ENCODE data around the gene CCNI2.

The CCNI2 gene

GRCh38 chr5:132777209-132778069 lies 30.2 kb downstream of the CCNI2 start, which contains the start of gene SEPTIN8:
SEPTIN8 (minus strand) TSS chr5:132777239; CDS start chr5:132777137, 102 bp downstream.
- no peaks in the 10 kb centered on the region for H3F3A ChIP-seq (ENCODE audit: low read depth)
- H3K4me3 ChIP-seq (ENCODE audit: low read length, poor library complexity, severe bottlenecking) = peak within 1 kb of the TSS; percentile 73
- H3K4me2 ChIP-seq (ENCODE audit: low read depth, low read length, poor library complexity, severe bottlenecking) = peak within 1 kb of the TSS; percentile 58
- no peaks in the 10 kb centered on the region for H3K9me3 ChIP-seq (ENCODE audit: insufficient read depth, low read depth, low read length)
- peak within 1 kb of the TSS; percentile 54 for H3K9ac ChIP-seq (ENCODE audit: low read depth, low read length, poor library complexity, severe bottlenecking)
- H3K79me2 ChIP-seq (ENCODE audit: insufficient read depth, low read length) = no peaks in the 10 kb centered on the region
- no peaks in the 10 kb centered on the region for H3K36me3 ChIP-seq (ENCODE audit: insufficient read depth, low read length)
- peak within 1 kb of the TSS; percentile 75; the same call in 1 of the 2 replicates for H2AFZ ChIP-seq (ENCODE audit: low read length)
- H4K20me1 ChIP-seq (ENCODE audit: insufficient read depth, low read length, poor library complexity, severe bottlenecking) = no peaks in the 10 kb centered on the region
- H3K9me2 ChIP-seq (replicated peaks; ENCODE audit: low read depth, low read length) = no peaks in the 10 kb centered on the region
- H3K4me1 ChIP-seq (ENCODE audit: insufficient read depth, low read length, poor library complexity, severe bottlenecking) = peaks cover 4% of the 10 kb centered on the region
- no peaks in the 10 kb centered on the region for H3K27me3 ChIP-seq (ENCODE audit: insufficient read depth, low read length, poor library complexity, severe bottlenecking)
- TF ChIP-seq EZH2phosphoT487 (IDR thresholded peaks at IDR 0.05; ENCODE audit: borderline replicate concordance) (no peak), CTCF (conservative IDR thresholded peaks at IDR 0.05; ENCODE audit: low read length) (no peak)

- no peak overlapping the region for H2AFZ ChIP-seq (ENCODE audit: low read length)
- no peak overlapping the region for H3K4me2 ChIP-seq (ENCODE audit: low read depth, low read length, poor library complexity, severe bottlenecking)
- H3K4me3 ChIP-seq (ENCODE audit: low read length, poor library complexity, severe bottlenecking) = no peak overlapping the region
- no peaks in the 10 kb centered on the region for H3K27me3 ChIP-seq (ENCODE audit: insufficient read depth, low read length, poor library complexity, severe bottlenecking)
- H4K20me1 ChIP-seq (ENCODE audit: insufficient read depth, low read length, poor library complexity, severe bottlenecking) = no peaks in the 10 kb centered on the region
- H3K9me2 ChIP-seq (replicated peaks; ENCODE audit: low read depth, low read length) = no peaks in the 10 kb centered on the region
- H3F3A ChIP-seq (ENCODE audit: low read depth) = no peaks in the 10 kb centered on the region
- H3K4me1 ChIP-seq (ENCODE audit: insufficient read depth, low read length, poor library complexity, severe bottlenecking) = peaks cover 4% of the 10 kb centered on the region
- no peaks in the 10 kb centered on the region for H3K36me3 ChIP-seq (ENCODE audit: insufficient read depth, low read length)
- H3K79me2 ChIP-seq (ENCODE audit: insufficient read depth, low read length) = no peaks in the 10 kb centered on the region
- H3K9me3 ChIP-seq (ENCODE audit: insufficient read depth, low read depth, low read length) = no peaks in the 10 kb centered on the region
- no peak for TF ChIP-seq EZH2phosphoT487 (IDR thresholded peaks at IDR 0.05; ENCODE audit: borderline replicate concordance)
- TF ChIP-seq CTCF (conservative IDR thresholded peaks at IDR 0.05; ENCODE audit: low read length) = no peak
- no peak overlapping the region for H3K9ac ChIP-seq (ENCODE audit: low read depth, low read length, poor library complexity, severe bottlenecking)
These were observed 30.9 kb downstream of the CCNI2 start for GRCh38 chr5:132778129-132778528.

GRCh38 chr5:132778856-132779255 lies 31.6 kb downstream of the CCNI2 start:
- H3K79me2 ChIP-seq (ENCODE audit: insufficient read depth, low read length) = no peaks in the 10 kb centered on the region
- no peaks in the 10 kb centered on the region for H4K20me1 ChIP-seq (ENCODE audit: insufficient read depth, low read length, poor library complexity, severe bottlenecking)
- H3K36me3 ChIP-seq (ENCODE audit: insufficient read depth, low read length) = no peaks in the 10 kb centered on the region
- no peak overlapping the region for H3K4me2 ChIP-seq (ENCODE audit: low read depth, low read length, poor library complexity, severe bottlenecking)
- H3K9me2 ChIP-seq (replicated peaks; ENCODE audit: low read depth, low read length) = no peaks in the 10 kb centered on the region
- no peak overlapping the region for H2AFZ ChIP-seq (ENCODE audit: low read length)
- H3K9ac ChIP-seq (ENCODE audit: low read depth, low read length, poor library complexity, severe bottlenecking) = no peak overlapping the region
- no peaks in the 10 kb centered on the region for H3K9me3 ChIP-seq (ENCODE audit: insufficient read depth, low read depth, low read length)
- peaks cover 4% of the 10 kb centered on the region for H3K4me1 ChIP-seq (ENCODE audit: insufficient read depth, low read length, poor library complexity, severe bottlenecking)
- H3K27me3 ChIP-seq (ENCODE audit: insufficient read depth, low read length, poor library complexity, severe bottlenecking) = no peaks in the 10 kb centered on the region
- no peak for TF ChIP-seq CTCF (conservative IDR thresholded peaks at IDR 0.05; ENCODE audit: low read length)
- no peak for TF ChIP-seq EZH2phosphoT487 (IDR thresholded peaks at IDR 0.05; ENCODE audit: borderline replicate concordance)
- no peaks in the 10 kb centered on the region for H3F3A ChIP-seq (ENCODE audit: low read depth)
- H3K4me3 ChIP-seq (ENCODE audit: low read length, poor library complexity, severe bottlenecking) = no peak overlapping the region
